ENCODE data around the gene COMMD10.

GRCh38 chr5:116301110-116301509 is 216.3 kb downstream of the COMMD10 start:
- TF ChIP-seq RAD21 (IDR thresholded peaks at IDR 0.05; ENCODE audit: low read length) (no peak), POLR2A (IDR thresholded peaks at IDR 0.05; ENCODE audit: low read depth, low read length) (no peak), CTCF (conservative IDR thresholded peaks at IDR 0.05; ENCODE audit: low read depth, low read length) (no peak), RCOR1 (IDR thresholded peaks at IDR 0.05; ENCODE audit: insufficient replicate concordance, low read length) (no peak), SMC3 (IDR thresholded peaks at IDR 0.05; ENCODE audit: low read depth, low read length) (no peak), CEBPB (IDR thresholded peaks at IDR 0.05; ENCODE audit: low read depth, low read length) (no peak), MAFK (IDR thresholded peaks at IDR 0.05; ENCODE audit: low read depth, low read length) (no peak), MXI1 (IDR thresholded peaks at IDR 0.05; ENCODE audit: borderline replicate concordance, low read depth, low read length) (no peak), FOS (IDR thresholded peaks at IDR 0.05; ENCODE audit: low read depth, low read length) (no peak), ELK1 (IDR thresholded peaks at IDR 0.05; ENCODE audit: borderline replicate concordance, low read depth, low read length) (no peak), BHLHE40 (IDR thresholded peaks at IDR 0.05; ENCODE audit: low read depth, low read length) (no peak), CHD1 (IDR thresholded peaks at IDR 0.05; ENCODE audit: low read depth, low read length) (no peak), RFX5 (IDR thresholded peaks at IDR 0.05; ENCODE audit: low read depth, low read length) (no peak)

All from IMR-90 (cell line).